NCI-H446 treated with DMSO at 0.1 percent for 48 hours (cell line): ENCODE measurements around the gene TNS3.

Experiments used
- DNase-seq: peaks from one replicate; lab custom pipeline; 2025; lab: John Stamatoyannopoulos, UW

Gene TNS3

DNA sequence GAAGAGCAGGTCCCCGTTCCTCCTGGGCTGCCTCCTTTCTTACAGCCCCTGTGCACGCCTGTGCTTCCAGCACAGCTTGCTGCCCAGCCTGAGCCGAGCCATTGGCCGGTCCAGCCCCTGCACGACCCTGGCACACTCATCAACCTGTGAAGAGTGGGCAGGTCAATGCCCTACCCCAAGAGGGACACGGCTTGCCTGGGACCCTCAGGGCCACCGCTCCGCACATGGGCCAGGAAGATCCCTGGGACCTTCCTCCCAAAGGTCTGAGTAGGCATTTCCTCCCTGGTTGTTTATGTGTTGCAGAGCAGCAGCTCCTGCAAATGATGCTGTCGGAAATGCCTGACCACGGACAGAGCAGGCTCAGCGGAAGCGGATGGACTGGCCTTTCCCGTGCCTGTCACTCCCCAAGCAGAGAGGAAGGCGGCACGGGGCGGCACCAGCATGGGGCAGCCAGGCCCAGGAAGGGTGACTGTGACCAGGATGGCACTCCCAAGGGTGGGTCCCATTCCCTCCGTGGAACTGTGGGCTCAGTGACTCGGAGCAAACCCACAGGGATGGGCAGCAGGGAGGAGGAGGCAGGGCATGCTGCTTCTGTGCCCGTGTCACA lies 252.5 kb downstream of the TNS3 start:
- no peak for DNase-seq

- DNase-seq: no peak
Observed at GRCh38 chr7:47328392-47329319, 253.3 kb downstream of the TNS3 start.

- DNase-seq: no peak
Observed at GRCh38 chr7:47327698-47328391, 254.1 kb downstream of the TNS3 start.

DNA sequence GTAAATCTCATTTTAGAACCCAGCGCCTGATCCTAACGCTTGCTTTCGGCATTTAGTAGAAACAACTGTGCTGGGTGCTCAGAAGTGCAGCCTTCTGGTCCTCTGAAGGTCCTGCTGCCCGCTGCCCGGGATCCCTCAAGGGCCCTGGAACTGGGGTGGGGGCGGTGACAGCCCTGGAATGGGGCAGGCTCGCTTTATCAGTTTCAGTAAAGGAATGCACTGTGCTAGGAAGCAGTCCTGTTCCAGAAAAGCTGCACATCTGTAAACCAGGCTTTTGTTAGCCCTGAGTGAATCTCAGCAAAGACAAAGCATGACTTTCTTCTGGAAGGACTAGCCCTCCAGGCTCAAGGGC lies 254.6 kb downstream of the TNS3 start:
- no peak for DNase-seq

DNA sequence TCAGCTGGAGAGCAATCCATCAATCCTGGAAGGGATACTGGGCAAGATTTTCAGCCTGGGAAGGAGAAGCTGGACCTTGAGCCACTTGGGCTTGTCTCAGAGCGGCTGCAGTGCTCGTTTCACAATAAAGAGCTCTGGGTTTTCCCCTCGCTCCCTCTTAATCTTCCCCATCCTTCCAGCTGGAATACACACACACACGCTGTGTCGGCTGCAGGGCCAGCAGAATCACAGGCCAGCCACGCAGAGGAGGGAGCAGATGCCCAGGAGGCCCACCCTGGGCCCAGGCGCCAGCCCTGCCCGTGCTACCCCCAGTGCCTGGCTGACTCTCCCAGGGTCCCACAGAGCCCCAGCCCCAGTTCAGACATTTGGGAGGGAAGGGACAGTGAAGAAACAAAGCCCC lies 255.1 kb downstream of the TNS3 start:
- no peak for DNase-seq

DNA sequence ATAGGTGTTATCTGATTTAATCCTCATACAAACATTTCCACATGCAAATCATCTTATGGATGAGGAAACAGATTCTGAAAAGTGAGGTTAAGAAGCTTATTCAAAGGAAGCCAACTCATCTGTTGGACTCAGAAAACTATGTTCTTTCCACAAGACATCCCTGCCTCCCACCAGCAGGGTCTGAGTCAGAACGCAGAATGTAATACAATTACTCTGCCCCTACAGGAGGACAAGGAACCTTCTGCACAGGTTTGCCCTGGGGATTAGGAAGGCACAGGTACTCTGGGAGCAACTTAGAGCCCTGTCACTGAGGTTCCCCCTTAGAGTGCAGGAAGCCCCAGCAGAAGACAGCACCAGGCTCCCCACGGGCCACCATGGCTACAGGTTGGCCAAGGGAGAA lies 255.7 kb downstream of the TNS3 start:
- no peak for DNase-seq

DNA sequence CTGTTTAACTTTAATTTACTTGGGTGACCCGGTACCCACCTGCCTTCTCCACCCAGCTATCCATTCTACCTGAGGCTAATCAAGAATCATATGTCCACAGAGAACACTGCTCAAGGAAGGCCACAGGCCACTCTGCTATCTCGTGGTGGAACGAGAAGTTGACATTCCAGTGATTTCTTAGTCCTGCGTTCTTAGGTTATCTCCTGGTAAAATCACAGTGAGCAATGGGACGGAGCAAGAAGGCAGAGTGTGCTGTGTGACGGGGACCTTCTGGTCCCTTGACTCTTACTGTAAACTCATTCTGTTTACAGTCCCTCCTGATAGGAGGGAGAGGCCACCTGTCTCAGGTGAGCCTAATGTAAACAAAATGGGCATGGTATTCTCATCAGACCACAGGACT lies 256.6 kb downstream of the TNS3 start:
- DNase-seq: no peak

- DNase-seq: no peak
Observed at GRCh38 chr7:47323904-47324303, 258.0 kb downstream of the TNS3 start.

GRCh38 chr7:47322731-47323130 lies 259.2 kb downstream of the TNS3 start:
- DNase-seq: no peak

DNA sequence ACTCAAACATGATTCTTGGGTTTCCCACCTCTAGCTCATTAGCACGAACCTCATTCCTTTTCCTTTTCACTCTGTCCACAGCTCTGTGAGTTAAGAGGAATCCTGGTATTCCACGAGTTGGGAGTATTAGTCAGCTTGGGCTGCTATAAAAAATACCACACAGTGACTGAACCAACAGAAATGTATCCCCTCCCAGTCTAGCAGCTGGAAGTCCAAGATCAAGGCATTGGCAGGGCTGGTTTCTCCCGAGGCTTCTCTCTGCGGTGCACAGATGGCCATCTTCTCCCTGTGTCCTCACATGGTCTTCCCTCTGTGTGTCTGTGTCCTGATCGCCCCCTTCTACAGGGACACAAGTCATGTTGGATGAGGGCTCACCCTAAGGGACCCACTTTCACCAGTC lies 261.6 kb downstream of the TNS3 start:
- DNase-seq: no peak

DNA sequence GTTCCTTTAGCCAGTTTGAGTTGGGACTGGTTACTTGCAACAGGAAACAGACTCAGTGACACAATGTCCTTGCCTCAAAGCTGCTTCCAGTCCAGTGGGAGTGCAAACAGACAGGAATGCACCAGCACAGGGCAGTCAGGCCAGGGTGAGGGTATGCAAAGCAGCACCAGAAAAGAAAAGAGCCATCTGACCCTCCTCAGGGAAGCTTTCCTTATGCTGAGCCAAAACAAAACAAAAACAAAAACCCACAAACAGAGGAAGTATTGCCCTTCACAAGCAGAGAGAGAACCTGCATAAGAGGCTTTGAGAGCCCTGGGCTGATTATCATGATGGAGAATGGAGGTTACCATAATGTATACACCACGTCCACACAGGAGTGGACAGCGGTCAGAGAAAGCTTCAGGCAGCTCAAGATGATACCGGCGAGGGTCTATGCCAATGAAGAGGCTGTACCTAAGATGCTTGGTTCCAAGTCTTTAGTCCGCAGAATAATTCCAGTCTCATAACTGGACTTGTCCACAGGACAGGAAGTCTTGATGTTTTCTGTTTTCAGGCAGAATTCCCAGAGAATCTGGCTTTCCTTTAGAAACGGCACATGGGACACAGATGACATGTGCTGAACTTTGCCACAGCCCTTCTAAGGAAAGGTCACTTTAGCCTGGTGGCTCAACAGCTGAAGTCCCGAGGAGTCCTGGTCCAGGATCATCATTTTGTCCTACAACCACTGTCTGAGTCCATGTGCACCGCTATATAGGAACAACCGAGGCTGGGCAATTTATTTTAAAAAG lies 263.3 kb downstream of the TNS3 start:
- no peak for DNase-seq

DNA sequence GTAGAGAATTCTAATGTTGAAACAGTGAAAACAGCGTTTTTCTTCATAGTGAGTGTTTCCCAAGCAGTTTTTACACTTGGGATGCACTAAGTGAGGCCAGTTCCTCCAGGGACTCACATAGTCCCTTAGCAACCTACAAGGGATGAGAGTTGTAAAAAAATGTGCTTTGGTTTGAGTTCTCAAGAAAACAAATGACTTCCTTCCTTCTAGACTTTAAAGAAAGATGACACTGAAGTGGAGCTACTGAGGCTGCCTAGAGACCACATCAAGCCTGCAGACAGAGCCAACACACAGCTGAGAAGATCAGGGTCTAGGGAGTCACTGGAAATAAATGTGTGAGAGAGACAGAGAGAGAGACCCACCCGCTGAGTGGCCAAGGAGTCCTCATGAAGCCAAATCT lies 264.4 kb downstream of the TNS3 start:
- no peak for DNase-seq

DNA sequence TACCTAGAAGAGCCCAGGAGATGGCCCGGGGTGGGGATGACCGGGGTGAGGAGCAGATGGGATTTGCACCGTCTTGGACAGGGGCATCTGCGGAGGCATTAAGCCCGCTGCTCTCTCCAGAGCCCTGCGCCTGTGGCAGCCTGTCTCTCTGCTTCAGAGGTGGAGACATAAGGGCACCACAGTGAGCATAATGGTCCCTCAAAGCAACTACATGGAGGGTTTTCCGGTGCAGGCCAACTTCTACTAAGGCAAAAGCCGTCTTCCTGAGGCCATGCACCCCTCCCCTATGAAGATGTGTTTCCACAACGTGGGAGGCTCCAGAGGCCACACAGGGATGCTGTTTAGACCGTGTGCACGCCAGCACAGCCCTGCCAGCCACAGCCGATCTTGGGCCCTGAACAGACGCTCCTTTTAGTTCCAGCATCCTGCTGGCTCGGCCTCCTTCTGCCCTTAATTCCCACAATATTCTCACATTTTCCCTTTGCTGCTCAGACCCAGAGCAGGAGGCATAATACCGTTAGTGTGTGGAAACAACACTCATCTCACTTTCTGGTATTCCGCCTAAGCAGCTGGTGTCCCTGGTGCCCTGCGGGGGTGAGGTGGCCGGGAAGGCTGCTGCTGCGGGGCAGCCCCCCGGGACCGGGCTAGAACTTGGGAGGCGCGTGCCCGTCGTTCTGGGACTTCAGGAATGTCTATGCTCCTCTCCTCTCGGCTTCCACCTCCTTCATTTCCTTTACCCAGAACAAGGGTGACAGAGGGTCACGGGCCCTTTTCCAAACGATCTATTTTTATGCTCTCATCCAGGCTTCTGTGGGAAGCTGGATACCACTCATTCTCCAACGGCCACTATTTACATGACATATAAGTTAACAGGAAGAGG lies 266.9 kb downstream of the TNS3 start:
- no peak for DNase-seq

- DNase-seq: no peak
Observed at GRCh38 chr7:47314248-47314647, 267.7 kb downstream of the TNS3 start.

DNA sequence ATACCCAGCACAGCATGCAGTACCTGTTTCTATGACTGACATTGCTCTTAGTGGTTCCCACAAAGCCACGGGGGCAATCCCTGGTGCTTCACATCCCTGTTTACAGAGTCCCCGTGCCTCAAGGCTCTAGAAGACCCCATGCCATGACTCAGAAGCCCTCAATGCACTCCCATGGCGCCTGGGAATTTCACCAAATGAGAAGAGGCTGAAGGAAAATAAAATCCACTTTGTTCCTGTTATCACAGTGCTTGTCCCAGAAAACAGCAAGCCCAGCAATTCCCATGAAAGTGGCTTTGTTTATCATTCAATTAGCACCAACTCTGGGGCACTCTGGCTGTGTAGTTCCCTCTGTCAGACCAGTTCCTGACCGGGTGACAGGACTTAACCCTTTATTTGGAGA lies 268.3 kb downstream of the TNS3 start:
- no peak for DNase-seq

DNA sequence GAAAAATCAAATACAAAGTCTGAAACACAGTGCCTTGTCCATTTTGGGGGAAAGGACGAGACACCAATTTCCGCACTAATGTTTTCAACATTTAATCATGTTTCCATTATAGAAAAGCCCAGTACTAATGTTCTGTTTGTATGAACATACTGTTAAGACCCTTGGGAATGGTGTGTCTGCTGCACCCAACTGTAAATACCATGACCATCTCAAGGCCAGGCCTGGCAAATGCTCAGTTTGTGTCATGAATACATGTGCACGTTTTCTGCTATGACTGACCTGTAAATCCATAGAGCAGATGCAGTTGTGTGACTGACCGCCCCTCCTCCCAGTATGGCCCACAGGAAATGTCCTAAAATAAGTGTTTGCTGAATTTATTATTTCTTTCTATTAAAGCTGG lies 270.0 kb downstream of the TNS3 start:
- no peak for DNase-seq

GRCh38 chr7:47310020-47310419 lies 271.9 kb downstream of the TNS3 start:
- DNase-seq: no peak

GRCh38 chr7:47308808-47309207 lies 273.1 kb downstream of the TNS3 start:
- no peak for DNase-seq

GRCh38 chr7:47307311-47307710 lies 274.6 kb downstream of the TNS3 start:
- no peak for DNase-seq

GRCh38 chr7:47304727-47305719 lies 276.9 kb downstream of the TNS3 start:
- no peak for DNase-seq
